Liver (tissue), 9 donors: ENCODE results near the gene ATXN1. TPM values are rescaled to one million over a fixed set of nuclear protein-coding genes. Genes with fewer than 3 reads are reported as not detected.

Experiments
- DNase-seq: peaks from one replicate; pipeline ENCODE4 v3.0.0-alpha.2; 2017; ENCODE audit warnings: low spot score
- H3K27ac ChIP-seq, 2 donors: one replicate each; pipeline ENCODE4 v1.7.0; 2013; ENCODE audit warnings: inconsistent platforms in 2 of 2, low read length in 2 of 2, control low read depth in 1 of 2, low read depth in 1 of 2, mild to moderate bottlenecking in 1 of 2
- H3K27me3 ChIP-seq, 4 donors: one replicate each; pipeline versions ENCODE4 v1.6.1 to v1.7.0; 2013; ENCODE audit warnings: low read length in 3 of 4, inconsistent platforms in 1 of 4, mild to moderate bottlenecking in 1 of 4, moderate library complexity in 1 of 4; ENCODE audit not compliant: control insufficient read depth in 4 of 4, insufficient read depth in 4 of 4
- H3K36me3 ChIP-seq, 4 donors: one replicate each; pipeline versions ENCODE4 v1.6.1 to v1.7.0; 2013; ENCODE audit warnings: low read length in 3 of 4, mild to moderate bottlenecking in 3 of 4, low read depth in 1 of 4, moderate library complexity in 1 of 4; ENCODE audit not compliant: control insufficient read depth in 4 of 4, insufficient read depth in 3 of 4
- H3K4me1 ChIP-seq, 4 donors: one replicate each; pipeline versions ENCODE4 v1.6.1 to v1.7.0; 2013; ENCODE audit warnings: low read length in 3 of 4, mild to moderate bottlenecking in 3 of 4, moderate library complexity in 1 of 4; ENCODE audit not compliant: control insufficient read depth in 4 of 4, insufficient read depth in 4 of 4
- H3K4me3 ChIP-seq, 3 donors: one replicate each; pipeline versions ENCODE4 v1.6.1 to v1.7.0; 2013; ENCODE audit warnings: low read length in 3 of 3, control low read depth in 1 of 3, low read depth in 1 of 3, mild to moderate bottlenecking in 1 of 3
- H3K9ac ChIP-seq, 2 donors: one replicate each; pipeline ENCODE4 v1.7.0; 2013; ENCODE audit warnings: low read length in 2 of 2, mild to moderate bottlenecking in 2 of 2, moderate library complexity in 2 of 2, control low read depth in 1 of 2, low read depth in 1 of 2
- H3K9me3 ChIP-seq, 4 donors: one replicate each; pipeline versions ENCODE4 v1.6.1 to v1.7.0; 2013; ENCODE audit warnings: low read length in 3 of 4; ENCODE audit not compliant: control insufficient read depth in 4 of 4
- ATF3 ChIP-seq: IDR thresholded peaks from 2 replicates; pipeline ENCODE4 v1.6.1; 2016; ENCODE audit warnings: antibody characterized with exemption
- CTCF ChIP-seq: fragments of 150-350 bp; IDR thresholded peaks from 2 replicates; pipeline ENCODE4 v1.5.1; 2017; ENCODE audit warnings: improper control_type of control experiment, low read depth, low read length; ENCODE audit not compliant: missing input control
- EGR1 ChIP-seq, 2 donors: IDR thresholded peaks; 2 replicates each; pipeline ENCODE4 v1.6.1; 2016 to 2018; ENCODE audit warnings: antibody characterized with exemption in 2 of 2, low read depth in 2 of 2
- FOXA1 ChIP-seq: IDR thresholded peaks from 2 replicates; pipeline ENCODE4 v1.6.1; 2016; ENCODE audit warnings: antibody characterized with exemption
- FOXA2 ChIP-seq: IDR thresholded peaks from 2 replicates; pipeline ENCODE4 v1.6.1; 2016; ENCODE audit warnings: antibody characterized with exemption
- GABPA ChIP-seq, 2 donors: IDR thresholded peaks in 1 of 2; conservative IDR thresholded peaks in 1 of 2; 2 replicates each; pipeline ENCODE4 v1.6.1; 2016; ENCODE audit warnings: antibody characterized with exemption in 2 of 2, mild to moderate bottlenecking in 1 of 2, moderate library complexity in 1 of 2
- HNF4A ChIP-seq, 2 donors: conservative IDR thresholded peaks; 2 replicates each; pipeline ENCODE4 v1.6.1; 2016; ENCODE audit warnings: antibody characterized with exemption in 2 of 2, mild to moderate bottlenecking in 2 of 2
- HNF4G ChIP-seq: IDR thresholded peaks from 2 replicates; pipeline ENCODE4 v1.6.1; 2016; ENCODE audit warnings: antibody characterized with exemption
- JUND ChIP-seq, 2 donors: IDR thresholded peaks; 2 replicates each; pipeline ENCODE4 v1.6.1; 2016; ENCODE audit warnings: antibody characterized with exemption in 2 of 2
- MAX ChIP-seq: IDR thresholded peaks from 2 replicates; pipeline ENCODE4 v1.6.1; 2016; ENCODE audit warnings: antibody characterized with exemption
- NR2F2 ChIP-seq: IDR thresholded peaks from 2 replicates; pipeline ENCODE4 v1.6.1; 2016; ENCODE audit warnings: antibody characterized with exemption
- RAD21 ChIP-seq, 2 donors: IDR thresholded peaks; 2 replicates each; pipeline ENCODE4 v1.6.1; 2016; ENCODE audit warnings: antibody characterized with exemption in 2 of 2, mild to moderate bottlenecking in 2 of 2
- REST ChIP-seq: IDR thresholded peaks from 2 replicates; pipeline ENCODE4 v1.6.1; 2016; ENCODE audit warnings: antibody characterized with exemption, mild to moderate bottlenecking
- RXRA ChIP-seq, 2 donors: IDR thresholded peaks; 2 replicates each; pipeline ENCODE4 v1.6.1; 2017 to 2018; ENCODE audit warnings: antibody characterized with exemption in 2 of 2, mild to moderate bottlenecking in 1 of 2
- SP1 ChIP-seq: IDR thresholded peaks from 2 replicates; pipeline ENCODE4 v1.6.1; 2018; ENCODE audit warnings: antibody characterized with exemption, mild to moderate bottlenecking
- TAF1 ChIP-seq: conservative IDR thresholded peaks from 2 replicates; pipeline ENCODE4 v1.6.1; 2016; ENCODE audit warnings: antibody characterized with exemption, mild to moderate bottlenecking
- YY1 ChIP-seq: IDR thresholded peaks from 2 replicates; pipeline ENCODE4 v1.6.1; 2016; ENCODE audit warnings: antibody characterized with exemption, mild to moderate bottlenecking
- ZBTB33 ChIP-seq: IDR thresholded peaks from 2 replicates; pipeline ENCODE4 v1.6.1; 2016; ENCODE audit warnings: antibody characterized with exemption
- WGBS: extraction: QIAGEN DNeasy Blood & Tissue Kit; methylation state at CpG from one replicate; pipeline ENCODE4 v1.1.7; 2013; 5-methylcytosine and 5-hydroxymethylcytosine counted together
- polyA plus RNA-seq, 2 donors: library from polyadenylated mRNA; stranded (reverse) in 1 of 2; unstranded in 1 of 2; fragments of 200-250 nt in 1 of 2; fragments of >200 nt in 1 of 2; fragmentation: Nextera tagmentation in 1 of 2; extraction: Ambion mirVana in 1 of 2; gene quantifications; one replicate each; pipeline versions ENCODE4 v1.2.1 to v1.2.3, GENCODE V29; 2013 to 2015
- total RNA-seq, 2 donors: library from RNA; depleted of rRNA; stranded (reverse); fragments of >200 nt; gene quantifications; one replicate each; pipeline ENCODE4 v1.2.3, GENCODE V29; 2014
- donor health status: healthy.
- donor health status: healthy.
- donor health status: healthy.
- donor health status: healthy.
- donor health status: healthy.

Gene ATXN1
- total and polyA plus RNA-seq, 4 donors = 4.3 to 29.7 (median 8.2) TPM

- peaks cover 0 to 3% (median 1%) of the 10 kb centered on the region in 4 donors for H3K4me1 ChIP-seq
- no peak for DNase-seq
- no peak overlapping the region for H3K27ac ChIP-seq
- no peaks in the 10 kb centered on the region for H3K27me3 ChIP-seq
- no peaks in the 10 kb centered on the region for H3K36me3 ChIP-seq
- 88% methylated on average over 6 of the region's 6 CpGs for WGBS
- H3K4me3 ChIP-seq = no peak overlapping the region
- H3K9ac ChIP-seq = no peak overlapping the region
- TF ChIP-seq YY1 (no peak), EGR1 (IDR thresholded peaks at IDR 0.05; ENCODE audit: low read depth in 2 of 2) (no peak), FOXA2 (no peak), RAD21 (IDR thresholded peaks at IDR 0.05) (no peak), TAF1 (no peak)
- no peaks in the 10 kb centered on the region for H3K9me3 ChIP-seq
Measured at GRCh38 chr6:16421462-16421960, 339.7 kb downstream of the ATXN1 start.

GRCh38 chr6:16420715-16421461, 340.4 kb downstream of the ATXN1 start:
- Histone ChIP-seq H3K9me3 (no peaks in the 10 kb centered on the region), H3K9ac (no peak overlapping the region), H3K4me3 (no peak overlapping the region), H3K27ac (peak overlapping the region; percentile 1 to 42), H3K4me1 (peaks cover 0 to 3% (median 1%) of the 10 kb centered on the region in 4 donors), H3K36me3 (no peaks in the 10 kb centered on the region), H3K27me3 (no peaks in the 10 kb centered on the region)
- no peak for TF ChIP-seq EGR1 (IDR thresholded peaks at IDR 0.05; ENCODE audit: low read depth in 2 of 2)
- TF ChIP-seq RXRA (IDR thresholded peaks at IDR 0.05) = no peak
- TF ChIP-seq REST = no peak
- TF ChIP-seq NR2F2 = no peak
- TF ChIP-seq CTCF = no peak
- no peak for TF ChIP-seq YY1
- TF ChIP-seq MAX = no peak
- TF ChIP-seq HNF4G = no peak
- TF ChIP-seq ZBTB33 = no peak
- TF ChIP-seq GABPA (IDR thresholded peaks at IDR 0.05 in 1 of 2, conservative IDR thresholded peaks at IDR 0.05 in 1 of 2) = no peak
- TF ChIP-seq RAD21 (IDR thresholded peaks at IDR 0.05) = no peak
- no peak for TF ChIP-seq SP1
- no peak for TF ChIP-seq FOXA2
- TF ChIP-seq HNF4A (conservative IDR thresholded peaks at IDR 0.05) = no peak
- TF ChIP-seq ATF3 = no peak
- no peak for TF ChIP-seq JUND (IDR thresholded peaks at IDR 0.05)
- no peak for TF ChIP-seq FOXA1
- TF ChIP-seq TAF1 = no peak
- 70% methylated on average over 7 of the region's 7 CpGs for WGBS
- no peak for DNase-seq
